A549 (cell line): ENCODE results near the gene GOLGA3.

Experiments
- EP300 ChIP-seq, 2 experiments: fragments of >200 bp; sonication (Bioruptor Twin); formaldehyde crosslinking; IDR thresholded peaks; 2 replicates in 1 of 2; 3 replicates in 1 of 2; pipeline ENCODE4 v1.6.1; 2016 to 2017
- MYC ChIP-seq: IDR thresholded peaks from 2 replicates; pipeline ENCODE4 v1.6.1; 2012; ENCODE audit warnings: mild to moderate bottlenecking, inconsistent platforms, low read length, improper control_type of control experiment, borderline replicate concordance
- POLR2A ChIP-seq: IDR thresholded peaks from 2 replicates; pipeline ENCODE4 v1.6.1; 2012; ENCODE audit warnings: mild to moderate bottlenecking, low read length
- POLR2AphosphoS2 ChIP-seq: conservative IDR thresholded peaks from 2 replicates; pipeline ENCODE4 v1.6.1; 2012; ENCODE audit warnings: low read length, improper control_type of control experiment, inconsistent platforms
- RFX5 ChIP-seq: fragments of 450-650 bp; IDR thresholded peaks from 2 replicates; pipeline ENCODE4 v1.7.1; 2014; ENCODE audit warnings: antibody characterized with exemption, mild to moderate bottlenecking, moderate library complexity
- TF ChIP-seq, protein P1 (sequence below): fragments of >200 bp; sonication (Bioruptor Twin); formaldehyde crosslinking; IDR thresholded peaks from 3 replicates; pipeline ENCODE4 v1.5.1; 2016

DNA sequence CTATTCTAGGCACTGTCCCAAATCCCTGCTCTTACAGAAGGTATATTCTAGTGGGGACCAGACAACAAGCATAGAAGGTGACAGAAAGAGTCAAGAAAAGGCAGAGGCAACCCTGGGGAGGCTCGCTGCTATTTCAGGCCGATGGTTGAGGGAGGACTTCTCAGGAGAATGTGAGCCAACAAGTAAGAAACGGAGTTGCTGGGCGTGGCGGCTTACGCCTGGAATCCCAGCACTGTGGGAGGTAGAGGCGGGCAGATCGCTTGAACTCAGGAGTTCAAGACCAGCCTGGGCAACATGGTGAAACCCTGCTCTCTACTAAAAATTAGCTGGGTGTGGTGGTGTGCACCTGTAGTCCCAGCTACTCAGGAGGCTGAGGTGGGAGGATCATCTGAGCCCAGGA is 4.7 kb upstream of the GOLGA3 start:
- TF ChIP-seq, protein P1, sequence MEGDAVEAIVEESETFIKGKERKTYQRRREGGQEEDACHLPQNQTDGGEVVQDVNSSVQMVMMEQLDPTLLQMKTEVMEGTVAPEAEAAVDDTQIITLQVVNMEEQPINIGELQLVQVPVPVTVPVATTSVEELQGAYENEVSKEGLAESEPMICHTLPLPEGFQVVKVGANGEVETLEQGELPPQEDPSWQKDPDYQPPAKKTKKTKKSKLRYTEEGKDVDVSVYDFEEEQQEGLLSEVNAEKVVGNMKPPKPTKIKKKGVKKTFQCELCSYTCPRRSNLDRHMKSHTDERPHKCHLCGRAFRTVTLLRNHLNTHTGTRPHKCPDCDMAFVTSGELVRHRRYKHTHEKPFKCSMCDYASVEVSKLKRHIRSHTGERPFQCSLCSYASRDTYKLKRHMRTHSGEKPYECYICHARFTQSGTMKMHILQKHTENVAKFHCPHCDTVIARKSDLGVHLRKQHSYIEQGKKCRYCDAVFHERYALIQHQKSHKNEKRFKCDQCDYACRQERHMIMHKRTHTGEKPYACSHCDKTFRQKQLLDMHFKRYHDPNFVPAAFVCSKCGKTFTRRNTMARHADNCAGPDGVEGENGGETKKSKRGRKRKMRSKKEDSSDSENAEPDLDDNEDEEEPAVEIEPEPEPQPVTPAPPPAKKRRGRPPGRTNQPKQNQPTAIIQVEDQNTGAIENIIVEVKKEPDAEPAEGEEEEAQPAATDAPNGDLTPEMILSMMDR = no peak
- TF ChIP-seq POLR2AphosphoS2 (no peak), POLR2A (no peak), MYC (no peak), RFX5 (no peak), EP300 (IDR thresholded peaks at IDR 0.05) (no peak)
